AG09319 (cell line): ENCODE results near the gene KMT2B.
A peak's percentile ranks its signal among the peaks of the same experiment; 100 is the strongest.
"Not testable (repeated sequence)": the region's sequence is repeated elsewhere in the genome, so short reads cannot be mapped to it uniquely, and the experiment has no call there.

Source experiments
- DNase-seq: peaks from one replicate; pipeline ENCODE4 v3.0.0-alpha.2; 2010; ENCODE audit warnings: low read depth; ENCODE audit errors: extremely low read depth
- TF ChIP-seq, protein P1 (sequence below): IDR thresholded peaks from 2 replicates; pipeline ENCODE4 v1.5.1; 2011; ENCODE audit warnings: low read depth, mild to moderate bottlenecking, inconsistent platforms, low read length, moderate library complexity

KMT2B gene

DNA sequence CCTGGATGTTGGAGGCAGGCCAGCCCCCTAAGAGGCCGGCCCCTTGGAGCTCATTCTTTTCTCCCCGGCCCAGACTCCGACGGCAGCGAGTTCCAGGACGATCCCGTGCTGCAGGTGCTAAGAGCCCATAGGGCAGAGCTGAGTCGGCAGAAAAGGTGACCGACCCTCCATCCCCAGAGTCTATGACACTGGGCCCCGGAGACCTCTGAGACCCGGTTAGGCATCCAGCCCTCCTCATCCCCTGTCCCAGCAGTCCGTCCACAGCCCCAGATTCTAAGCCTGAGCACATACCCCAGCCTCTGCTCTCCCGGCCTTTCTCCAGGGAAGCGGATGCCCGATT is 50.2 kb downstream of the KMT2B start:
- TF ChIP-seq, protein P1, sequence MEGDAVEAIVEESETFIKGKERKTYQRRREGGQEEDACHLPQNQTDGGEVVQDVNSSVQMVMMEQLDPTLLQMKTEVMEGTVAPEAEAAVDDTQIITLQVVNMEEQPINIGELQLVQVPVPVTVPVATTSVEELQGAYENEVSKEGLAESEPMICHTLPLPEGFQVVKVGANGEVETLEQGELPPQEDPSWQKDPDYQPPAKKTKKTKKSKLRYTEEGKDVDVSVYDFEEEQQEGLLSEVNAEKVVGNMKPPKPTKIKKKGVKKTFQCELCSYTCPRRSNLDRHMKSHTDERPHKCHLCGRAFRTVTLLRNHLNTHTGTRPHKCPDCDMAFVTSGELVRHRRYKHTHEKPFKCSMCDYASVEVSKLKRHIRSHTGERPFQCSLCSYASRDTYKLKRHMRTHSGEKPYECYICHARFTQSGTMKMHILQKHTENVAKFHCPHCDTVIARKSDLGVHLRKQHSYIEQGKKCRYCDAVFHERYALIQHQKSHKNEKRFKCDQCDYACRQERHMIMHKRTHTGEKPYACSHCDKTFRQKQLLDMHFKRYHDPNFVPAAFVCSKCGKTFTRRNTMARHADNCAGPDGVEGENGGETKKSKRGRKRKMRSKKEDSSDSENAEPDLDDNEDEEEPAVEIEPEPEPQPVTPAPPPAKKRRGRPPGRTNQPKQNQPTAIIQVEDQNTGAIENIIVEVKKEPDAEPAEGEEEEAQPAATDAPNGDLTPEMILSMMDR: no peak
- DNase-seq: no peak

DNA sequence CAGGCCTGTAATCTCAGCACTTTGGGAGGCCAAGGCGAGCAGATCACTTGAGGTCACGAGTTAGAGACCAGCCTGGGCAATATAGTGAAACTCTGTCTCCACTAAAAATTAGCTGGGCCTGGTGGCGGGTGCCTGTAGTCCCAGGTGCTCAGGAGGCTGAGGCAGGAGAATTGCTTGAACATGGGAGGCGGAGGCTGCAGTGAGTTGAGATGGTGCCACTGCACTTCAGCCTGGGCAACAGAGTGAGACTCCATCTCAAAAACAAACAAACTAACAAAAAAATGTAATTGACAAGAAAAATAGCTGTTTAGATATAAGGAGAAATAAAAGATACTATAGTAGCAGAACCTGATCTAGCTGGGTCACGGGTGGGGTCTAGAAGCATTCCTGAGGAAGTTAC is 54.6 kb downstream of the KMT2B start:
- not testable (repeated sequence) for DNase-seq

DNA sequence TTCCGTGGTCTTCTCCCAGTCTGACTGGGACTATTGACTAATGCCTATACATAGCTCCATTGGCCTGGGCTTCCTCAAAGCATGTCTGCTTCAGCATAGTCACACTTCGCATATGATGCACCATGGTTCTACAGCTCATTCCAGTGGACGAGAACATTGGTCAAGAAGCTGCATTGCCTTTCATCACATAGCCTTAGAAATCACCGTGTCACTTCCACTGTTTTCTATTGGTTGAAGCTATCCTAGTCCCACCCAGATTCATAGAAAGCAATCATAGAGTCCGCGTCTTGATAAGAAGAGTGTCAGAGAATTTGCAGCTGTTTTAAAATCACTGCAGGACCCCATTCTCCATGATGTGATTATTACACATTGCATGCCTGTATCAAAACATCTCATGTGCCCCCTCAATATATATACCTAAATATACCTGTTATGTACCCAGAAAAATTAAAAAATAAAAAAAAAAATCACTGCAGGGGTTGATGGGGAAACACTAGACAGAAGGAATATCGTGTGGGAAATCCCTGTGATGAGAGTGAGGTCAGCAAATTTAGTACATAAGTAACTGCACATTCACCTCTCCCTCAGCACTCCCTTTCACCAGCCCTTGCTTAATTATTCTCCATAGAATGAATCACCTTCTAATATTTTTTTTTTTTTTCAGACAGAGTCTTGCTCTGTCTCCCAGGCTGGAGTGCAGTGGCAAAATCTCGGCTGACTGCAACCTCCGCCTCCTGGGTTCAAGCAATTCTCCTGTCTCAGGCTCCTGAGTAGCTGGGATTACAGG is 55.4 kb downstream of the KMT2B start:
- TF ChIP-seq, protein P1: no peak
- DNase-seq: no peak

DNA sequence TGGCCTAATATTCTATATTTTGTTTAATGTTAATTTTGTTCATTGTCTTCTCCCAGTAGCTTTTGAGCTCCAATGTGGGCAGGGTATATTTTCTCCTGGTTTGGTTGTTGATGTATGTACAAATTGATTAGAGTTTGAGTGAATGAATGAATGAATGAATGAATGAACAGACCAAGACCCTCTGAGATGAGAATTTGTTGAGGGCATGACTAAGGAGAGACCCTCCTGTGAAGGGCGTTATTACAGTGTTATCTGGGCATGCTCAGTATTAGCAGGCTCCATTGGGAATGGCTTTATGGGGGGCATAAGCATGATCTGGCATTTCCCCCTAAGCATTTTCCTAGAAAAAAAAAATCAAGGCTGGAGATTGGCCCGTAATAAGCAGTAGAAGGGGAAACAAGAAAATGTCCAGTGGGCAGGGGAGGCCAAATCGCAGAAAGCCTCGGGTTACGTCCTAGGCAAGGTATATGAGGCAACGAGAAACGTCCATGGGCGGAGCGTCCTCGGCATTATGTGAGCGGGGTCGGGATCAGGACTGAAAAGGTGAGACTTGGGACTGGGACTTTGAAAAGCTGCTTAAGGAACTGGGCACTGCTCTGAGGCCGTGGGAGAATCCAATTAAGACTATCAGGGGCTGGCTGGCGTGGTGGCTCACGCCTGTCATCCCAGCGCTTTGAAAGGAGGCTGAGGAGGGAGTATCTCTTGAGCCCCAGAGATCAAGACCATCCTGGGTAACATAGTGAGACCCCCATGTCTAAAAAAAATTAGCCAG is 56.7 kb downstream of the KMT2B start:
- DNase-seq: no peak
- TF ChIP-seq, protein P1: no peak

DNA sequence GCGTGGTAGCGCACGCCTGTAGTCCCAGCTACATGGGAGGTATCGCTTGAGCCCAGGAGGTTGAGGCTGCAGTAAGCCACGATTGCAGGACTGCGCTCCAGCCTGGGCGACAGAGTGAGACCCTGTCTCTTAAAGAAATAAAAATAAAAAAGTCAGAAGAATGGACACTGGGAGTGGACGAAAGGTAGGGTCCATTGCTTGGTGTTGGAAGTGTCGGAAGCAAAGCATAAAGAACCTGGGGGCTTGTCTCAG is 57.2 kb downstream of the KMT2B start:
- DNase-seq: no peak
- TF ChIP-seq, protein P1: no peak

DNA sequence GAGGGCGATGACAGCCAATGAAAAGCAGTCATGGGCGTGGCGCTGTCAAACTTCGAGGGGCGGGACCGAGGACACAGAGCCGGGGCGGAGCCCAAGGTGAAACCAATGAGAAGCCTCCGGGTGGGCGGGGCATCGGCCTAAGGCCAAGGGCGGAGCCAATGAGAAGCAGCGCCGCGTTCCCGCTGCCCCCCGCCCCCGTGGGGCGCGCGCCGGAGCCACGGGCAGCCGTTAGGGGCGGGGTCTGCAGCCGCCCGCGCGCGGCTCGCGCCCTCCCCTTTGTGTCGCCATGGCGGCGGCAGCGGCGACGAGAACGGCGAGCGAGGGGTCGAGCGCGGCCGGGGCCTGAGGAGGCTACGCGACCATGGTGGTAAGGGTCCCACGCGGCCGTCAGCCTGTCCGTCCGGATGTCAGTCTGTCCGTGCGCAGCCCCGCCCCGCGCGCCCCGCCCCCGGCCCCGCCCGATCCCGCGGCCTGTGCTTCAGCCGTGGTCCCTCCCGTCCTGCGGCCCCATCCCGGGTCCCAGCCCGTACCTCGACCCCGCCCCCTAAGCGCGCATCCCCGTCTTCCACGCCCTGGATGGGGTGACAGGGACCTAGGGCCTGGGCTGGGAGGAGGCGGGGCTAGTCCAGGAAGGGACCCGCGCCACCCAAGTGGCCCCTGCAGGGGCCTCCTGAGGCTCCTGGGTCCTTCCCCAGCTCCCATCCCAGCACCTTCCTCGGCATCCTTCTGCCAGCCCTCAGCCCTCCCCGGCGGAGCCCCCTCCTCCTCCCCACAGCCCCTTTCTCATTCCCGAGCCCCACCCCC is 57.7 kb downstream of the KMT2B start, which contains the start of gene ARHGAP33:
Gene ARHGAP33 (plus strand): TSS at position 267 of the 804 bp plus-strand sequence. CDS start 95 bp downstream, at position 362.
- peak; percentile 80 for DNase-seq
- TF ChIP-seq, protein P1: no peak

DNA sequence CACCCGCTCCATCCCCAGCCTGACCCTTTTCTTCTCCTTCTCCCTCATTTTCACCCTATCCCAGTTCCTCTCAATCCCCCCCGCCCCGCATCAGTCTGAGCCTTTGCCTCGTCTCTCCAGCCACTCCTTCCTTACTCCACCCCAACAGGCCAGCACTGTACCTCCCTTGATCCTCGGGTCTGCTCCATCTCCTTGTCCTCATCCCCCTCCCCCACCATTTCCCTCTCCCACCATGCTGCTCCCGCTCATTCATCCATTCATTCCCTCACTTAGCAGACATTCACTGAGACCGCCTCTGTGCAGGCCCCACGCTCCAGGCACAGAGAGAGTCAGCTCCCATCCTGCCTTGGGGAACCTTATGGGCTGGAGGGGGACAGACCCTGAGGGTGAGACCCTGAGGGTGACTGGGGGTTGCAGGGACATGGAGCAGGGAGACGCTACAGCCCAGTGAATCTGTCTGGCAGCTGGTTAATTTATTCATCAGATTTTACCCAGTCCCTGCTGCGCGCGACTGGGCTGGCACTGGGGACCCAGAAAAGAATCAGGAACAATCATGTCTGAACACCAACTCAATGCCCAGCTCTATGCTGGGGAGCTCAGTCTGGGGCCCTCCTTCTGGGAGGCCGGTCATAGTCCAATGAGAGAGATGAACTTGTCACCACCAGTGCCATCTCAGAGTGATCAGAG is 58.4 kb downstream of the KMT2B start:
- TF ChIP-seq, protein P1: no peak
- no peak for DNase-seq
